Activated CD8-positive, alpha-beta memory T cell treated with anti-CD3 and anti-CD28 coated beads for 24 hours (primary cell): ENCODE data around the gene HSD17B12.

Source experiments
- DNase-seq: peaks from one replicate; pipeline ENCODE4 v3.0.0-alpha.2; 2020

The HSD17B12 gene

GRCh38 chr11:43689167-43689566 lies 8.6 kb downstream of the HSD17B12 start:
- DNase-seq = no peak

- no peak for DNase-seq
Observed at GRCh38 chr11:43690929-43691725, 10.6 kb downstream of the HSD17B12 start.

GRCh38 chr11:43691806-43692205 lies 11.3 kb downstream of the HSD17B12 start:
- no peak for DNase-seq

- DNase-seq = no peak
Observed at GRCh38 chr11:43693069-43693468, 12.5 kb downstream of the HSD17B12 start.

- DNase-seq = no peak
Observed at GRCh38 chr11:43693731-43694130, 13.2 kb downstream of the HSD17B12 start.

GRCh38 chr11:43694477-43694876 lies 13.9 kb downstream of the HSD17B12 start:
- no peak for DNase-seq

GRCh38 chr11:43697679-43698078 lies 17.1 kb downstream of the HSD17B12 start:
- no peak for DNase-seq

GRCh38 chr11:43699870-43700269 lies 19.3 kb downstream of the HSD17B12 start:
- DNase-seq = no peak

- no peak for DNase-seq
Observed at GRCh38 chr11:43706631-43707030, 26.1 kb downstream of the HSD17B12 start.

GRCh38 chr11:43708776-43709175 lies 28.2 kb downstream of the HSD17B12 start:
- DNase-seq = no peak

- DNase-seq = no peak
Observed at GRCh38 chr11:43709689-43710088, 29.2 kb downstream of the HSD17B12 start.

GRCh38 chr11:43712676-43713075 lies 32.1 kb downstream of the HSD17B12 start:
- no peak for DNase-seq

- DNase-seq = no peak
Observed at GRCh38 chr11:43718373-43718772, 37.8 kb downstream of the HSD17B12 start.

- DNase-seq = no peak
Observed at GRCh38 chr11:43723617-43724016, 43.1 kb downstream of the HSD17B12 start.

GRCh38 chr11:43732225-43732624 lies 51.7 kb downstream of the HSD17B12 start:
- DNase-seq = no peak

- no peak for DNase-seq
Observed at GRCh38 chr11:43734256-43734655, 53.7 kb downstream of the HSD17B12 start.

GRCh38 chr11:43735115-43735514 lies 54.6 kb downstream of the HSD17B12 start:
- DNase-seq = no peak

- no peak for DNase-seq
Observed at GRCh38 chr11:43735961-43736360, 55.4 kb downstream of the HSD17B12 start.

- DNase-seq = no peak
Observed at GRCh38 chr11:43736502-43737200, 56.1 kb downstream of the HSD17B12 start.

- no peak for DNase-seq
Observed at GRCh38 chr11:43737201-43737590, 56.7 kb downstream of the HSD17B12 start.

- DNase-seq = no peak
Observed at GRCh38 chr11:43738600-43739409, 58.3 kb downstream of the HSD17B12 start.

GRCh38 chr11:43746670-43747069 lies 66.1 kb downstream of the HSD17B12 start:
- no peak for DNase-seq

GRCh38 chr11:43747130-43747802 lies 66.7 kb downstream of the HSD17B12 start:
- no peak for DNase-seq
